H1 (cell line): ENCODE measurements around the gene BTF3L4. TPM values are rescaled to one million over a fixed set of nuclear protein-coding genes. Genes with fewer than 3 reads are reported as not detected.

Experiments
- CTCF ChIA-PET: fragments of 300-600 bp; sonication (Branson Sonifier 250); formaldehyde crosslinking; loops from one replicate; lab custom pipeline; 2021; ENCODE audit not compliant: partially characterized antibody; lab: Charles Lee
- POLR2A ChIA-PET: fragments of 300-600 bp; sonication (Branson Sonifier 250); formaldehyde crosslinking; loops from one replicate; lab custom pipeline; 2021; ENCODE audit warnings: inconsistent platforms; ENCODE audit not compliant: partially characterized antibody; lab: Charles Lee
- DNase-seq, 2 experiments: peaks; one replicate each; pipeline versions ENCODE4 v3.0.0 to v3.0.0-alpha.2; 2010 to 2022; ENCODE audit warnings: low spot score in 2 of 2, low read depth in 1 of 2, mixed read lengths in 1 of 2
- FAIRE-seq: peaks from 2 replicates; lab custom pipeline; 2011; peaks lifted over from hg19 to GRCh38; lab: Jason Lieb, UNC
- H2AFZ ChIP-seq: 2 replicates; pipeline ENCODE4 v1.8.1; 2012; ENCODE audit warnings: low read length, inconsistent platforms
- H2AK5ac ChIP-seq: 2 replicates; pipeline ENCODE4 v1.6.1; 2013; ENCODE audit warnings: low read depth, low read length
- H2BK120ac ChIP-seq: replicated peaks from 2 replicates; pipeline ENCODE3; 2013; ENCODE audit warnings: low read depth, low read length, inconsistent platforms
- H2BK12ac ChIP-seq: 2 replicates; pipeline ENCODE4 v1.6.1; 2013; ENCODE audit warnings: low read depth, low read length
- H2BK15ac ChIP-seq: 2 replicates; pipeline ENCODE4 v1.6.1; 2013; ENCODE audit warnings: low read length
- H2BK20ac ChIP-seq: 2 replicates; pipeline ENCODE4 v1.6.1; 2013; ENCODE audit warnings: low read length
- H2BK5ac ChIP-seq: 2 replicates; pipeline ENCODE4 v1.6.1; 2013; ENCODE audit warnings: low read depth, low read length
- H3K14ac ChIP-seq: 2 replicates; pipeline ENCODE4 v1.6.1; 2013; ENCODE audit warnings: inconsistent platforms; ENCODE audit not compliant: insufficient read length
- H3K18ac ChIP-seq: 2 replicates; pipeline ENCODE4 v1.6.1; 2013; ENCODE audit warnings: low read length; ENCODE audit errors: extremely low read depth
- H3K23ac ChIP-seq: 2 replicates; pipeline ENCODE4 v1.6.1; 2013; ENCODE audit warnings: inconsistent platforms; ENCODE audit not compliant: insufficient read length
- H3K23me2 ChIP-seq: 2 replicates; pipeline ENCODE4 v1.6.1; 2013; ENCODE audit warnings: low read depth, low read length
- H3K27ac ChIP-seq: 2 replicates; pipeline ENCODE4 v1.6.1; 2011; ENCODE audit warnings: low read depth, low read length, inconsistent platforms
- H3K27me3 ChIP-seq, 4 experiments: replicated peaks in 1 of 4; 1 replicate in 1 of 4; 2 replicates in 3 of 4; pipeline versions ENCODE4 v1.6.1 to v1.8.1; 2011 to 2013; ENCODE audit warnings: low read length in 3 of 4, mild to moderate bottlenecking in 3 of 4, inconsistent platforms in 2 of 4, mixed read lengths in 2 of 4, moderate library complexity in 1 of 4; ENCODE audit not compliant: control insufficient read depth in 3 of 4, insufficient read depth in 3 of 4; ENCODE audit errors: extremely low read depth in 1 of 4
- H3K36me3 ChIP-seq, 4 experiments: 2 replicates each; pipeline versions ENCODE4 v1.6.1 to v1.8.1; 2011 to 2013; ENCODE audit warnings: mild to moderate bottlenecking in 4 of 4, low read length in 3 of 4, moderate library complexity in 2 of 4, control low read depth in 1 of 4, inconsistent platforms in 1 of 4; ENCODE audit not compliant: insufficient read depth in 4 of 4, control insufficient read depth in 2 of 4
- H3K4ac ChIP-seq: replicated peaks from 2 replicates; pipeline ENCODE3; 2013; ENCODE audit warnings: low read length, low read depth, mixed read lengths, inconsistent platforms; ENCODE audit not compliant: insufficient read length
- H3K4me1 ChIP-seq, 4 experiments: replicated peaks in 1 of 4; 1 replicate in 1 of 4; 2 replicates in 3 of 4; pipeline versions ENCODE4 v1.6.1 to v1.8.1; 2011 to 2013; ENCODE audit warnings: low read length in 3 of 4, inconsistent platforms in 2 of 4, mixed read lengths in 1 of 4; ENCODE audit not compliant: insufficient read depth in 4 of 4, control insufficient read depth in 3 of 4
- H3K4me2 ChIP-seq, 2 experiments: 2 replicates each; pipeline versions ENCODE4 v1.6.1 to v1.8.1; 2011 to 2013; ENCODE audit warnings: low read depth in 2 of 2, low read length in 2 of 2, control low read depth in 1 of 2, inconsistent platforms in 1 of 2, mild to moderate bottlenecking in 1 of 2; ENCODE audit not compliant: insufficient read depth in 1 of 2
- H3K4me3 ChIP-seq, 4 experiments: fragments of 200-600, 300-600 bp in 1 of 4; sonication (generic), shearing (Covaris generic), sonication (Bioruptor Twin) in 1 of 4; 2 replicates each; pipeline versions ENCODE4 v1.5.1 to v1.8.1; 2011 to 2016; ENCODE audit warnings: low read length in 4 of 4, low read depth in 3 of 4, control low read depth in 2 of 4, inconsistent platforms in 2 of 4, mild to moderate bottlenecking in 2 of 4, mixed read lengths in 1 of 4, moderate library complexity in 1 of 4; ENCODE audit not compliant: insufficient read depth in 2 of 4; ENCODE audit errors: extremely low read depth in 1 of 4
- H3K56ac ChIP-seq: replicated peaks from 2 replicates; pipeline ENCODE3; 2013; ENCODE audit warnings: low read depth, mild to moderate bottlenecking, mixed read lengths, low read length, inconsistent platforms; ENCODE audit not compliant: insufficient read length
- H3K79me1 ChIP-seq: 2 replicates; pipeline ENCODE4 v1.6.1; 2013; ENCODE audit warnings: low read depth, low read length, control low read depth
- H3K79me2 ChIP-seq, 2 experiments: 2 replicates each; pipeline versions ENCODE4 v1.6.1 to v1.8.1; 2012 to 2013; ENCODE audit warnings: low read length in 2 of 2, mild to moderate bottlenecking in 2 of 2, inconsistent platforms in 1 of 2; ENCODE audit not compliant: insufficient read depth in 2 of 2, control insufficient read depth in 1 of 2
- H3K9ac ChIP-seq, 4 experiments: replicated peaks in 1 of 4; 1 replicate in 1 of 4; 2 replicates in 3 of 4; pipeline versions ENCODE4 v1.6.1 to v1.8.1; 2011 to 2013; ENCODE audit warnings: low read depth in 3 of 4, low read length in 3 of 4, control low read depth in 2 of 4, mild to moderate bottlenecking in 2 of 4, moderate library complexity in 2 of 4, inconsistent platforms in 1 of 4; ENCODE audit errors: extremely low read depth in 1 of 4
- H3K9me3 ChIP-seq, 2 experiments: 2 replicates each; pipeline versions ENCODE4 v1.6.1 to v1.8.1; 2012 to 2013; ENCODE audit warnings: mild to moderate bottlenecking in 2 of 2, moderate library complexity in 2 of 2, control low read depth in 1 of 2, inconsistent platforms in 1 of 2, low read depth in 1 of 2, low read length in 1 of 2, mixed read lengths in 1 of 2; ENCODE audit not compliant: insufficient read depth in 2 of 2
- H4K20me1 ChIP-seq, 2 experiments: replicated peaks in 1 of 2; 2 replicates each; pipeline versions ENCODE3 to v1.8.1; 2011 to 2013; ENCODE audit warnings: inconsistent platforms in 2 of 2, low read length in 2 of 2, mild to moderate bottlenecking in 1 of 2; ENCODE audit not compliant: insufficient read depth in 2 of 2, control insufficient read depth in 1 of 2
- H4K5ac ChIP-seq: 2 replicates; pipeline ENCODE4 v1.6.1; 2013; ENCODE audit warnings: low read length, low read depth, mixed read lengths, inconsistent platforms; ENCODE audit not compliant: insufficient read length
- H4K8ac ChIP-seq: 2 replicates; pipeline ENCODE4 v1.8.0; 2013; ENCODE audit warnings: mild to moderate bottlenecking, moderate library complexity, low read length, inconsistent platforms; ENCODE audit not compliant: insufficient read depth; ENCODE audit errors: extremely low read depth
- H4K91ac ChIP-seq: replicated peaks from 2 replicates; pipeline ENCODE3; 2013; ENCODE audit warnings: low read length, mixed read lengths, inconsistent platforms; ENCODE audit not compliant: insufficient read length
- ATF3 ChIP-seq: IDR thresholded peaks from 2 replicates; pipeline ENCODE4 v1.6.1; 2011; ENCODE audit warnings: low read depth, mild to moderate bottlenecking, low read length; ENCODE audit not compliant: insufficient read depth
- BRCA1 ChIP-seq: IDR thresholded peaks from 2 replicates; pipeline ENCODE4 v1.6.1; 2012; ENCODE audit warnings: low read depth, low read length, improper control_type of control experiment
- CHD2 ChIP-seq: IDR thresholded peaks from 2 replicates; pipeline ENCODE4 v1.6.1; 2012; ENCODE audit warnings: low read length, improper control_type of control experiment
- FOSL1 ChIP-seq: IDR thresholded peaks from 2 replicates; pipeline ENCODE4 v1.6.1; 2011; ENCODE audit warnings: mild to moderate bottlenecking, low read depth, low read length, moderate library complexity; ENCODE audit not compliant: insufficient read depth
- JUND ChIP-seq: IDR thresholded peaks from 2 replicates; pipeline ENCODE4 v1.6.1; 2011; ENCODE audit warnings: mild to moderate bottlenecking, improper control_type of control experiment, low read length
- PHF8 ChIP-seq: fragments of 200-600 bp; sonication (generic); conservative IDR thresholded peaks from 2 replicates; pipeline ENCODE4 v1.7.1; 2012; ENCODE audit warnings: low read depth, mild to moderate bottlenecking, inconsistent platforms, low read length, moderate library complexity
- SP4 ChIP-seq: IDR thresholded peaks from 2 replicates; pipeline ENCODE4 v1.6.1; 2012; ENCODE audit warnings: low read length, inconsistent platforms
- TAF1 ChIP-seq: IDR thresholded peaks from 2 replicates; pipeline ENCODE4 v1.6.1; 2011; ENCODE audit warnings: mild to moderate bottlenecking, low read depth, low read length
- TAF7 ChIP-seq: optimal IDR thresholded peaks from 2 replicates; pipeline ENCODE3; 2011; ENCODE audit warnings: low read depth, mild to moderate bottlenecking, inconsistent platforms, low read length, moderate library complexity, borderline replicate concordance
- WGBS, 2 experiments: shearing (Covaris generic) in 1 of 2; methylation state at CpG; one replicate each; pipeline versions ENCODE4 v1.1.6 to v1.1.7; 2013 to 2015; ENCODE audit warnings: low lambda C conversion rate in 2 of 2, mixed read lengths in 2 of 2, inconsistent platforms in 1 of 2, low coverage in 1 of 2, missing lambda C conversion rate in 1 of 2; ENCODE audit not compliant: insufficient replicate concordance in 2 of 2, insufficient coverage in 1 of 2, insufficient read length in 1 of 2; ENCODE audit errors: extremely low coverage in 1 of 2, missing lambda C conversion rate in 1 of 2; 5-methylcytosine and 5-hydroxymethylcytosine counted together
- polyA plus RNA-seq, 7 experiments: library from polyadenylated mRNA; depleted of rRNA in 3 of 7; stranded (reverse) in 5 of 7; unstranded in 2 of 7; fragments of >200 nt in 5 of 7; fragments of 200-250 nt in 2 of 7; gene quantifications; 1 replicate in 5 of 7; 2 replicates in 1 of 7; 4 replicates in 1 of 7; pipeline versions ENCODE4 v1.2.1 to v1.2.3, GENCODE V29; 2011 to 2013; ENCODE audit warnings: missing spikeins in 2 of 7, mixed read lengths in 2 of 7
- total RNA-seq: library from RNA; stranded (reverse); fragmentation: NEBNext Ultra II Directional; extraction: Animal tissue kit (Norgen Biotek cat#: 25700); gene quantifications from 2 replicates; pipeline ENCODE4 v1.2.1, GENCODE V29; 2021
- TF ChIP-seq, protein P1 (sequence below): IDR thresholded peaks from 2 replicates; pipeline ENCODE4 v1.6.1; 2012; ENCODE audit warnings: inconsistent platforms

The BTF3L4 gene
- total and polyA plus RNA-seq, 2 of the 8 experiments (the other 6 are each of a cell fraction or from before 2014, with no cell fraction given), result 76.1 to 98.3 TPM

GRCh38 chr1:52055066-52055865, 829 bp upstream of the BTF3L4 start, which contains the start of gene TXNDC12:
TXNDC12 (minus strand) TSS chr1:52055191; CDS start chr1:52055096, 95 bp downstream.
- Histone ChIP-seq H2BK5ac (peak within 1 kb of the TSS; percentile 97), H3K27me3 (no peaks in the 10 kb centered on the region), H4K5ac (peak within 1 kb of the TSS; percentile 78), H2BK15ac (peak within 1 kb of the TSS; percentile 35; the same call in 1 of the 2 replicates), H3K36me3 (peaks cover 6 to 32% (median 11%) of the 10 kb centered on the region in 4 experiments), H3K23ac (no peak within 1 kb of the TSS), H4K8ac (peak within 1 kb of the TSS; percentile 87; the same call in 1 of the 2 replicates), H3K9me3 (no peaks in the 10 kb centered on the region), H4K91ac (peak within 1 kb of the TSS; percentile 67), H2BK120ac (peak within 1 kb of the TSS; percentile 41), H3K9ac (peak within 1 kb of the TSS; percentile 88 to 99 (median 93)), H3K56ac (peak within 1 kb of the TSS; percentile 82), H3K4me2 (peak within 1 kb of the TSS; percentile 66 to 96), H2BK12ac (peak within 1 kb of the TSS; percentile 63), H3K4me3 (peak within 1 kb of the TSS; percentile 87 to 98 (median 92)), H3K27ac (peak within 1 kb of the TSS; percentile 86), H3K4ac (peak within 1 kb of the TSS; percentile 74), H3K4me1 (peaks cover 0 to 7% (median 2%) of the 10 kb centered on the region in 4 experiments; a peak in 3 of 7 replicates), H2AK5ac (peak within 1 kb of the TSS; percentile 77; the same call in 1 of the 2 replicates), H4K20me1 (peaks cover 0 to 8% of the 10 kb centered on the region in 2 experiments), H2BK20ac (no peak within 1 kb of the TSS), H3K14ac (no peak within 1 kb of the TSS), H2AFZ (peak within 1 kb of the TSS; percentile 11; the same call in 1 of the 2 replicates), H3K18ac (peak within 1 kb of the TSS; percentile 86), H3K79me2 (peaks cover 17 to 79% of the 10 kb centered on the region in 2 experiments), H3K79me1 (peaks cover 6% of the 10 kb centered on the region), H3K23me2 (peaks cover 11% of the 10 kb centered on the region; the same call in 1 of the 2 replicates)
- FAIRE-seq (no peak), DNase-seq (peak; percentile 67 to 83)
- 1% methylated on average over 45 of the region's 45 CpGs; no CpG with 5 or more reads in 1 of the 2 experiments for WGBS, 2 experiments
- ChIA-PET CTCF (interaction anchor here (1.3 kb wide), 1 partner anchor 158 kb away, joined by 5 read pairs; no protein-coding TSS in a partner anchor), POLR2A (interaction anchor here (0.5 to 5.4 kb wide), 41 partner anchors 9 to 821 kb away, joined by 3 to 61 read pairs (median 4); partner anchors contain the start of genes CC2D1B, KTI12, NRDC and ORC1)
- TF ChIP-seq BRCA1 (no peak), TAF7 (peak; percentile 48), PHF8 (peak; percentile 59), TAF1 (peak; percentile 82), JUND (peak; percentile 8; the same call in 1 of the 2 replicates), ATF3 (0 out of 2 replicates have a peak, but pooled peaks have one; percentile 38), SP4 (0 out of 2 replicates have a peak, but pooled peaks have one; percentile 63), FOSL1 (no peak), CHD2 (0 out of 2 replicates have a peak, but pooled peaks have one; percentile 43)
- TF ChIP-seq, protein P1, sequence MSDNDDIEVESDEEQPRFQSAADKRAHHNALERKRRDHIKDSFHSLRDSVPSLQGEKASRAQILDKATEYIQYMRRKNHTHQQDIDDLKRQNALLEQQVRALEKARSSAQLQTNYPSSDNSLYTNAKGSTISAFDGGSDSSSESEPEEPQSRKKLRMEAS, result peak; percentile 49; the same call in 1 of the 2 replicates
